ENCODE results near the gene FARP1.
"Not testable (repeated sequence)": the region's sequence is repeated elsewhere in the genome, so short reads cannot be mapped to it uniquely, and the experiment has no call there.

Gene FARP1

GRCh38 chr13:98228661-98229341 is 85.9 kb downstream of the FARP1 start:
- no peak for DNase-seq (ENCODE audit: low spot score)

GRCh38 chr13:98230762-98231161 is 87.9 kb downstream of the FARP1 start:
- not testable (repeated sequence) for DNase-seq (ENCODE audit: low spot score)

- DNase-seq (ENCODE audit: low spot score), result no peak
Measured at GRCh38 chr13:98232456-98232855, 89.6 kb downstream of the FARP1 start.

GRCh38 chr13:98233127-98233526 is 90.2 kb downstream of the FARP1 start:
- no peak for DNase-seq (ENCODE audit: low spot score)

GRCh38 chr13:98234348-98234747 is 91.5 kb downstream of the FARP1 start:
- no peak for DNase-seq (ENCODE audit: low spot score)

- DNase-seq (ENCODE audit: low spot score), result no peak
Measured at GRCh38 chr13:98236197-98236596, 93.3 kb downstream of the FARP1 start.

- no peak for DNase-seq (ENCODE audit: low spot score)
Measured at GRCh38 chr13:98237331-98237730, 94.4 kb downstream of the FARP1 start.

- no peak for DNase-seq (ENCODE audit: low spot score)
Measured at GRCh38 chr13:98239162-98240076, 96.5 kb downstream of the FARP1 start.

- DNase-seq (ENCODE audit: low spot score), result no peak
Measured at GRCh38 chr13:98240135-98240534, 97.2 kb downstream of the FARP1 start.

GRCh38 chr13:98240974-98241373 is 98.1 kb downstream of the FARP1 start:
- no peak for DNase-seq (ENCODE audit: low spot score)

- no peak for DNase-seq (ENCODE audit: low spot score)
Measured at GRCh38 chr13:98241976-98242375, 99.1 kb downstream of the FARP1 start.

- no peak for DNase-seq (ENCODE audit: low spot score)
Measured at GRCh38 chr13:98242403-98242802, 99.5 kb downstream of the FARP1 start.

GRCh38 chr13:98243929-98244272 is 101.0 kb downstream of the FARP1 start:
- DNase-seq (ENCODE audit: low spot score), result no peak

GRCh38 chr13:98246538-98247172 is 103.8 kb downstream of the FARP1 start:
- DNase-seq (ENCODE audit: low spot score), result no peak

- no peak for DNase-seq (ENCODE audit: low spot score)
Measured at GRCh38 chr13:98251708-98252107, 108.8 kb downstream of the FARP1 start.

- DNase-seq (ENCODE audit: low spot score), result no peak
Measured at GRCh38 chr13:98252931-98253470, 110.1 kb downstream of the FARP1 start.

- DNase-seq (ENCODE audit: low spot score), result no peak
Measured at GRCh38 chr13:98253526-98253925, 110.6 kb downstream of the FARP1 start.

GRCh38 chr13:98254513-98254912 is 111.6 kb downstream of the FARP1 start:
- no peak for DNase-seq (ENCODE audit: low spot score)

- DNase-seq (ENCODE audit: low spot score), result no peak
Measured at GRCh38 chr13:98258226-98258625, 115.3 kb downstream of the FARP1 start.

- DNase-seq (ENCODE audit: low spot score), result no peak
Measured at GRCh38 chr13:98260357-98261164, 117.7 kb downstream of the FARP1 start.

- no peak for DNase-seq (ENCODE audit: low spot score)
Measured at GRCh38 chr13:98261165-98261702, 118.3 kb downstream of the FARP1 start.

Measured in putamen (tissue), 1 donor.